KMS-11 (cell line): Measurements from ENCODE around the gene ZFP3.

Experiments
- H2AFZ ChIP-seq: fragments of 200-600 bp; sonication (generic); 2 replicates; pipeline ENCODE4 v1.6.1; 2016; ENCODE audit warnings: antibody characterized with exemption, mixed run types, low read depth
- H3K27ac ChIP-seq: fragments of 200-600 bp; sonication (generic); 2 replicates; pipeline ENCODE4 v1.6.1; 2016; ENCODE audit warnings: mild to moderate bottlenecking, mixed run types
- H3K27me3 ChIP-seq: fragments of 200-600 bp; sonication (generic); 2 replicates; pipeline ENCODE4 v1.6.1; 2017; ENCODE audit warnings: mild to moderate bottlenecking, low read depth, mixed run types, moderate library complexity; ENCODE audit not compliant: insufficient read depth
- H3K36me3 ChIP-seq: fragments of 200-600 bp; sonication (generic); 2 replicates; pipeline ENCODE4 v1.6.1; 2017; ENCODE audit warnings: mild to moderate bottlenecking, mixed run types; ENCODE audit not compliant: insufficient read depth
- H3K4me1 ChIP-seq: fragments of 200-600 bp; sonication (generic); 2 replicates; pipeline ENCODE4 v1.6.1; 2016; ENCODE audit warnings: mild to moderate bottlenecking, low read depth, mixed run types; ENCODE audit not compliant: poor library complexity, severe bottlenecking
- H3K4me2 ChIP-seq: fragments of 200-600 bp; sonication (generic); 2 replicates; pipeline ENCODE4 v1.7.0; 2016; ENCODE audit warnings: mild to moderate bottlenecking, mixed run types
- H3K4me3 ChIP-seq: fragments of 200-600 bp; sonication (generic); IDR thresholded peaks from 2 replicates; pipeline ENCODE4 v1.6.1; 2017; ENCODE audit warnings: low read depth, low read length, mixed read lengths; ENCODE audit not compliant: insufficient read depth
- H3K79me2 ChIP-seq: fragments of 200-600 bp; sonication (generic); 2 replicates; pipeline ENCODE4 v1.6.1; 2016; ENCODE audit warnings: low read depth, mixed run types; ENCODE audit not compliant: insufficient read depth
- H3K9ac ChIP-seq: fragments of 200-600 bp; sonication (generic); 2 replicates; pipeline ENCODE4 v1.6.1; 2016; ENCODE audit warnings: mild to moderate bottlenecking, mixed run types
- H4K20me1 ChIP-seq: fragments of 200-600 bp; sonication (generic); 2 replicates; pipeline ENCODE4 v1.6.1; 2016; ENCODE audit warnings: mild to moderate bottlenecking, mixed run types; ENCODE audit not compliant: insufficient read depth
- CTCF ChIP-seq: fragments of 200-600 bp; sonication (generic); conservative IDR thresholded peaks from 2 replicates; pipeline ENCODE4 v1.6.1; 2017; ENCODE audit warnings: low read depth, mild to moderate bottlenecking, antibody characterized with exemption, low read length, moderate library complexity, mixed read lengths

ZFP3 gene

GRCh38 chr17:5033352-5034015 lies 44.8 kb upstream of the ZFP3 start:
- Histone ChIP-seq H3K27me3 (no peaks in the 10 kb centered on the region), H3K79me2 (no peaks in the 10 kb centered on the region), H3K9ac (no peak overlapping the region), H4K20me1 (no peaks in the 10 kb centered on the region), H3K4me3 (no peak overlapping the region), H3K4me1 (peaks cover 5% of the 10 kb centered on the region), H2AFZ (no peak overlapping the region), H3K36me3 (no peaks in the 10 kb centered on the region), H3K4me2 (no peak overlapping the region), H3K27ac (no peak overlapping the region)
- no peak for TF ChIP-seq CTCF

GRCh38 chr17:5034063-5034462 lies 44.2 kb upstream of the ZFP3 start:
- H3K27ac ChIP-seq: no peak overlapping the region
- no peak overlapping the region for H3K9ac ChIP-seq

GRCh38 chr17:5034651-5035050 lies 43.6 kb upstream of the ZFP3 start:
- no peak overlapping the region for H3K4me2 ChIP-seq

More at GRCh38 chr17:5034063-5034462, 44.2 kb upstream of the ZFP3 start:
- Histone ChIP-seq H3K79me2 (no peaks in the 10 kb centered on the region), H2AFZ (no peak overlapping the region), H3K4me1 (peaks cover 5% of the 10 kb centered on the region), H4K20me1 (no peaks in the 10 kb centered on the region), H3K4me2 (no peak overlapping the region), H3K27me3 (no peaks in the 10 kb centered on the region), H3K36me3 (no peaks in the 10 kb centered on the region), H3K4me3 (no peak overlapping the region)
- no peak for TF ChIP-seq CTCF

GRCh38 chr17:5035315-5035714 lies 43.0 kb upstream of the ZFP3 start, which contains the start of gene SLC52A1:
Gene SLC52A1 (minus strand): TSS chr17:5035426. CDS start chr17:5034606, 820 bp downstream.
- Histone ChIP-seq H3K4me1 (peaks cover 5% of the 10 kb centered on the region), H3K4me2 (no peak within 1 kb of the TSS), H3K9ac (no peak within 1 kb of the TSS), H3K27ac (no peak within 1 kb of the TSS), H3K79me2 (no peaks in the 10 kb centered on the region), H3K36me3 (no peaks in the 10 kb centered on the region), H3K4me3 (no peak within 1 kb of the TSS), H4K20me1 (no peaks in the 10 kb centered on the region), H3K27me3 (no peaks in the 10 kb centered on the region), H2AFZ (no peak within 1 kb of the TSS)
- no peak for TF ChIP-seq CTCF

More at GRCh38 chr17:5034651-5035050, 43.6 kb upstream of the ZFP3 start:
- no peaks in the 10 kb centered on the region for H3K79me2 ChIP-seq
- no peak overlapping the region for H3K4me3 ChIP-seq
- no peak for TF ChIP-seq CTCF
- H3K36me3 ChIP-seq: no peaks in the 10 kb centered on the region
- H2AFZ ChIP-seq: no peak overlapping the region
- no peaks in the 10 kb centered on the region for H3K27me3 ChIP-seq
- H4K20me1 ChIP-seq: no peaks in the 10 kb centered on the region
- H3K27ac ChIP-seq: no peak overlapping the region
- H3K9ac ChIP-seq: no peak overlapping the region
- H3K4me1 ChIP-seq: peaks cover 5% of the 10 kb centered on the region
